H1 (cell line): Measurements from ENCODE around the gene FGFBP2. TPM values are rescaled to one million over a fixed set of nuclear protein-coding genes. Genes with fewer than 3 reads are reported as not detected.

Experiments
- CTCF ChIA-PET: fragments of 300-600 bp; sonication (Branson Sonifier 250); formaldehyde crosslinking; loops from one replicate; lab custom pipeline; 2021; ENCODE audit not compliant: partially characterized antibody; lab: Charles Lee
- POLR2A ChIA-PET: fragments of 300-600 bp; sonication (Branson Sonifier 250); formaldehyde crosslinking; loops from one replicate; lab custom pipeline; 2021; ENCODE audit warnings: inconsistent platforms; ENCODE audit not compliant: partially characterized antibody; lab: Charles Lee
- DNase-seq, 2 experiments: peaks; one replicate each; pipeline versions ENCODE4 v3.0.0 to v3.0.0-alpha.2; 2010 to 2022; ENCODE audit warnings: low spot score in 2 of 2, low read depth in 1 of 2, mixed read lengths in 1 of 2
- FAIRE-seq: peaks from 2 replicates; lab custom pipeline; 2011; peaks lifted over from hg19 to GRCh38; lab: Jason Lieb, UNC
- H2AFZ ChIP-seq: 2 replicates; pipeline ENCODE4 v1.8.1; 2012; ENCODE audit warnings: low read length, inconsistent platforms
- H2AK5ac ChIP-seq: 2 replicates; pipeline ENCODE4 v1.6.1; 2013; ENCODE audit warnings: low read depth, low read length
- H2BK120ac ChIP-seq: replicated peaks from 2 replicates; pipeline ENCODE3; 2013; ENCODE audit warnings: low read depth, low read length, inconsistent platforms
- H2BK12ac ChIP-seq: 2 replicates; pipeline ENCODE4 v1.6.1; 2013; ENCODE audit warnings: low read depth, low read length
- H2BK15ac ChIP-seq: 2 replicates; pipeline ENCODE4 v1.6.1; 2013; ENCODE audit warnings: low read length
- H2BK20ac ChIP-seq: 2 replicates; pipeline ENCODE4 v1.6.1; 2013; ENCODE audit warnings: low read length
- H2BK5ac ChIP-seq: 2 replicates; pipeline ENCODE4 v1.6.1; 2013; ENCODE audit warnings: low read depth, low read length
- H3K14ac ChIP-seq: 2 replicates; pipeline ENCODE4 v1.6.1; 2013; ENCODE audit warnings: inconsistent platforms; ENCODE audit not compliant: insufficient read length
- H3K18ac ChIP-seq: 2 replicates; pipeline ENCODE4 v1.6.1; 2013; ENCODE audit warnings: low read length; ENCODE audit errors: extremely low read depth
- H3K23ac ChIP-seq: 2 replicates; pipeline ENCODE4 v1.6.1; 2013; ENCODE audit warnings: inconsistent platforms; ENCODE audit not compliant: insufficient read length
- H3K23me2 ChIP-seq: 2 replicates; pipeline ENCODE4 v1.6.1; 2013; ENCODE audit warnings: low read depth, low read length
- H3K27ac ChIP-seq: 2 replicates; pipeline ENCODE4 v1.6.1; 2011; ENCODE audit warnings: low read depth, low read length, inconsistent platforms
- H3K27me3 ChIP-seq, 4 experiments: replicated peaks in 1 of 4; 1 replicate in 1 of 4; 2 replicates in 3 of 4; pipeline versions ENCODE4 v1.6.1 to v1.8.1; 2011 to 2013; ENCODE audit warnings: low read length in 3 of 4, mild to moderate bottlenecking in 3 of 4, inconsistent platforms in 2 of 4, mixed read lengths in 2 of 4, moderate library complexity in 1 of 4; ENCODE audit not compliant: control insufficient read depth in 3 of 4, insufficient read depth in 3 of 4; ENCODE audit errors: extremely low read depth in 1 of 4
- H3K36me3 ChIP-seq, 4 experiments: 2 replicates each; pipeline versions ENCODE4 v1.6.1 to v1.8.1; 2011 to 2013; ENCODE audit warnings: mild to moderate bottlenecking in 4 of 4, low read length in 3 of 4, moderate library complexity in 2 of 4, control low read depth in 1 of 4, inconsistent platforms in 1 of 4; ENCODE audit not compliant: insufficient read depth in 4 of 4, control insufficient read depth in 2 of 4
- H3K4ac ChIP-seq: replicated peaks from 2 replicates; pipeline ENCODE3; 2013; ENCODE audit warnings: low read length, low read depth, mixed read lengths, inconsistent platforms; ENCODE audit not compliant: insufficient read length
- H3K4me1 ChIP-seq, 4 experiments: replicated peaks in 1 of 4; 1 replicate in 1 of 4; 2 replicates in 3 of 4; pipeline versions ENCODE4 v1.6.1 to v1.8.1; 2011 to 2013; ENCODE audit warnings: low read length in 3 of 4, inconsistent platforms in 2 of 4, mixed read lengths in 1 of 4; ENCODE audit not compliant: insufficient read depth in 4 of 4, control insufficient read depth in 3 of 4
- H3K4me2 ChIP-seq, 2 experiments: 2 replicates each; pipeline versions ENCODE4 v1.6.1 to v1.8.1; 2011 to 2013; ENCODE audit warnings: low read depth in 2 of 2, low read length in 2 of 2, control low read depth in 1 of 2, inconsistent platforms in 1 of 2, mild to moderate bottlenecking in 1 of 2; ENCODE audit not compliant: insufficient read depth in 1 of 2
- H3K4me3 ChIP-seq, 4 experiments: fragments of 200-600, 300-600 bp in 1 of 4; sonication (generic), shearing (Covaris generic), sonication (Bioruptor Twin) in 1 of 4; 2 replicates each; pipeline versions ENCODE4 v1.5.1 to v1.8.1; 2011 to 2016; ENCODE audit warnings: low read length in 4 of 4, low read depth in 3 of 4, control low read depth in 2 of 4, inconsistent platforms in 2 of 4, mild to moderate bottlenecking in 2 of 4, mixed read lengths in 1 of 4, moderate library complexity in 1 of 4; ENCODE audit not compliant: insufficient read depth in 2 of 4; ENCODE audit errors: extremely low read depth in 1 of 4
- H3K56ac ChIP-seq: replicated peaks from 2 replicates; pipeline ENCODE3; 2013; ENCODE audit warnings: low read depth, mild to moderate bottlenecking, mixed read lengths, low read length, inconsistent platforms; ENCODE audit not compliant: insufficient read length
- H3K79me1 ChIP-seq: 2 replicates; pipeline ENCODE4 v1.6.1; 2013; ENCODE audit warnings: low read depth, low read length, control low read depth
- H3K79me2 ChIP-seq, 2 experiments: 2 replicates each; pipeline versions ENCODE4 v1.6.1 to v1.8.1; 2012 to 2013; ENCODE audit warnings: low read length in 2 of 2, mild to moderate bottlenecking in 2 of 2, inconsistent platforms in 1 of 2; ENCODE audit not compliant: insufficient read depth in 2 of 2, control insufficient read depth in 1 of 2
- H3K9ac ChIP-seq, 4 experiments: replicated peaks in 1 of 4; 1 replicate in 1 of 4; 2 replicates in 3 of 4; pipeline versions ENCODE4 v1.6.1 to v1.8.1; 2011 to 2013; ENCODE audit warnings: low read depth in 3 of 4, low read length in 3 of 4, control low read depth in 2 of 4, mild to moderate bottlenecking in 2 of 4, moderate library complexity in 2 of 4, inconsistent platforms in 1 of 4; ENCODE audit errors: extremely low read depth in 1 of 4
- H3K9me3 ChIP-seq, 2 experiments: 2 replicates each; pipeline versions ENCODE4 v1.6.1 to v1.8.1; 2012 to 2013; ENCODE audit warnings: mild to moderate bottlenecking in 2 of 2, moderate library complexity in 2 of 2, control low read depth in 1 of 2, inconsistent platforms in 1 of 2, low read depth in 1 of 2, low read length in 1 of 2, mixed read lengths in 1 of 2; ENCODE audit not compliant: insufficient read depth in 2 of 2
- H4K20me1 ChIP-seq, 2 experiments: replicated peaks in 1 of 2; 2 replicates each; pipeline versions ENCODE3 to v1.8.1; 2011 to 2013; ENCODE audit warnings: inconsistent platforms in 2 of 2, low read length in 2 of 2, mild to moderate bottlenecking in 1 of 2; ENCODE audit not compliant: insufficient read depth in 2 of 2, control insufficient read depth in 1 of 2
- H4K5ac ChIP-seq: 2 replicates; pipeline ENCODE4 v1.6.1; 2013; ENCODE audit warnings: low read length, low read depth, mixed read lengths, inconsistent platforms; ENCODE audit not compliant: insufficient read length
- H4K8ac ChIP-seq: 2 replicates; pipeline ENCODE4 v1.8.0; 2013; ENCODE audit warnings: mild to moderate bottlenecking, moderate library complexity, low read length, inconsistent platforms; ENCODE audit not compliant: insufficient read depth; ENCODE audit errors: extremely low read depth
- H4K91ac ChIP-seq: replicated peaks from 2 replicates; pipeline ENCODE3; 2013; ENCODE audit warnings: low read length, mixed read lengths, inconsistent platforms; ENCODE audit not compliant: insufficient read length
- BRCA1 ChIP-seq: IDR thresholded peaks from 2 replicates; pipeline ENCODE4 v1.6.1; 2012; ENCODE audit warnings: low read depth, low read length, improper control_type of control experiment
- CHD2 ChIP-seq: IDR thresholded peaks from 2 replicates; pipeline ENCODE4 v1.6.1; 2012; ENCODE audit warnings: low read length, improper control_type of control experiment
- SP2 ChIP-seq: IDR thresholded peaks from 2 replicates; pipeline ENCODE4 v1.6.1; 2012; ENCODE audit warnings: mild to moderate bottlenecking, low read length, inconsistent platforms
- TCF12 ChIP-seq: IDR thresholded peaks from 2 replicates; pipeline ENCODE4 v1.6.1; 2011; ENCODE audit warnings: low read depth, mild to moderate bottlenecking, low read length
- WGBS, 2 experiments: shearing (Covaris generic) in 1 of 2; methylation state at CpG; one replicate each; pipeline versions ENCODE4 v1.1.6 to v1.1.7; 2013 to 2015; ENCODE audit warnings: low lambda C conversion rate in 2 of 2, mixed read lengths in 2 of 2, inconsistent platforms in 1 of 2, low coverage in 1 of 2, missing lambda C conversion rate in 1 of 2; ENCODE audit not compliant: insufficient replicate concordance in 2 of 2, insufficient coverage in 1 of 2, insufficient read length in 1 of 2; ENCODE audit errors: extremely low coverage in 1 of 2, missing lambda C conversion rate in 1 of 2; 5-methylcytosine and 5-hydroxymethylcytosine counted together
- polyA plus RNA-seq, 7 experiments: library from polyadenylated mRNA; depleted of rRNA in 3 of 7; stranded (reverse) in 5 of 7; unstranded in 2 of 7; fragments of >200 nt in 5 of 7; fragments of 200-250 nt in 2 of 7; gene quantifications; 1 replicate in 5 of 7; 2 replicates in 1 of 7; 4 replicates in 1 of 7; pipeline versions ENCODE4 v1.2.1 to v1.2.3, GENCODE V29; 2011 to 2013; ENCODE audit warnings: missing spikeins in 2 of 7, mixed read lengths in 2 of 7
- total RNA-seq: library from RNA; stranded (reverse); fragmentation: NEBNext Ultra II Directional; extraction: Animal tissue kit (Norgen Biotek cat#: 25700); gene quantifications from 2 replicates; pipeline ENCODE4 v1.2.1, GENCODE V29; 2021
- TF ChIP-seq, protein P1 (sequence below): IDR thresholded peaks from 2 replicates; pipeline ENCODE4 v1.6.1; 2012; ENCODE audit warnings: inconsistent platforms
- TF ChIP-seq, protein P2 (sequence below): IDR thresholded peaks from 2 replicates; pipeline ENCODE4 v1.6.1; 2012; ENCODE audit warnings: inconsistent platforms

Gene FGFBP2
- total and polyA plus RNA-seq, 2 of the 8 experiments (the other 6 are each of a cell fraction or from before 2014, with no cell fraction given), result 0.15 TPM; not detected in 1

GRCh38 chr4:15929540-15929939, 33.4 kb downstream of the FGFBP2 start:
- H4K20me1 ChIP-seq, result no peaks in the 10 kb centered on the region
- H3K18ac ChIP-seq, result no peak overlapping the region
- POLR2A ChIA-PET, result no interaction called here
- no peak overlapping the region for H2BK12ac ChIP-seq
- no peaks in the 10 kb centered on the region for H3K4me1 ChIP-seq
- no peak overlapping the region for H3K14ac ChIP-seq
- CTCF ChIA-PET, result interaction anchor here (1.0 to 1.9 kb wide), 5 partner anchors 8 to 124 kb away, joined by 3 to 8 read pairs (median 3); no protein-coding TSS in a partner anchor
- H3K56ac ChIP-seq, result no peak overlapping the region
- H4K91ac ChIP-seq, result no peak overlapping the region
- no peak overlapping the region for H3K9ac ChIP-seq
- H2BK15ac ChIP-seq, result no peak overlapping the region
- FAIRE-seq (no peak), DNase-seq (no peak)
- H3K27me3 ChIP-seq, result no peaks in the 10 kb centered on the region
- no peak overlapping the region for H2AK5ac ChIP-seq
- H3K4me3 ChIP-seq, result no peak overlapping the region
- H4K8ac ChIP-seq, result no peak overlapping the region
- H2BK20ac ChIP-seq, result no peak overlapping the region
- H2AFZ ChIP-seq, result no peak overlapping the region
- no peaks in the 10 kb centered on the region for H3K23me2 ChIP-seq
- 83% methylated on average over 3 of the region's 3 CpGs; no CpG with 5 or more reads in 1 of the 2 experiments for WGBS, 2 experiments
- no peaks in the 10 kb centered on the region for H3K79me1 ChIP-seq
- no peaks in the 10 kb centered on the region for H3K36me3 ChIP-seq
- no peak overlapping the region for H3K4ac ChIP-seq
- no peak overlapping the region for H4K5ac ChIP-seq
- no peak overlapping the region for H3K4me2 ChIP-seq
- H3K79me2 ChIP-seq, result no peaks in the 10 kb centered on the region
- H2BK5ac ChIP-seq, result no peak overlapping the region
- no peak for TF ChIP-seq BRCA1
- TF ChIP-seq, protein P1, sequence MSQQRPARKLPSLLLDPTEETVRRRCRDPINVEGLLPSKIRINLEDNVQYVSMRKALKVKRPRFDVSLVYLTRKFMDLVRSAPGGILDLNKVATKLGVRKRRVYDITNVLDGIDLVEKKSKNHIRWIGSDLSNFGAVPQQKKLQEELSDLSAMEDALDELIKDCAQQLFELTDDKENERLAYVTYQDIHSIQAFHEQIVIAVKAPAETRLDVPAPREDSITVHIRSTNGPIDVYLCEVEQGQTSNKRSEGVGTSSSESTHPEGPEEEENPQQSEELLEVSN, result no peak
- TF ChIP-seq SP2, result no peak
- TF ChIP-seq, protein P2, sequence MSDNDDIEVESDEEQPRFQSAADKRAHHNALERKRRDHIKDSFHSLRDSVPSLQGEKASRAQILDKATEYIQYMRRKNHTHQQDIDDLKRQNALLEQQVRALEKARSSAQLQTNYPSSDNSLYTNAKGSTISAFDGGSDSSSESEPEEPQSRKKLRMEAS, result no peak
- TF ChIP-seq TCF12, result no peak
- no peak for TF ChIP-seq CHD2
- no peaks in the 10 kb centered on the region for H3K9me3 ChIP-seq
- H2BK120ac ChIP-seq, result no peak overlapping the region
- H3K23ac ChIP-seq, result no peak overlapping the region
- H3K27ac ChIP-seq, result no peak overlapping the region
